HFFc6 (cell line): Measurements from ENCODE around the gene SETBP1. TPM values are rescaled to one million over a fixed set of nuclear protein-coding genes. Genes with fewer than 3 reads are reported as not detected.

ENCODE experiments used
- DNase-seq: peaks from one replicate; pipeline ENCODE4 v3.0.0-alpha.2; 2018
- H3K27ac Mint-ChIP-seq: 2 replicates; pipeline ENCODE4 v1.8.0; 2020; ENCODE audit warnings: mild to moderate bottlenecking, mixed read lengths
- H3K27me3 Mint-ChIP-seq: 2 replicates; pipeline ENCODE4 v1.8.0; 2021; ENCODE audit warnings: mild to moderate bottlenecking, moderate library complexity, mixed read lengths; ENCODE audit not compliant: insufficient read depth
- H3K36me3 Mint-ChIP-seq: 2 replicates; pipeline ENCODE4 v1.8.0; 2021; ENCODE audit warnings: low read depth, mixed read lengths
- H3K4me1 Mint-ChIP-seq: 2 replicates; pipeline ENCODE4 v1.8.0; 2020; ENCODE audit warnings: low read depth, mixed read lengths
- H3K4me3 Mint-ChIP-seq: 2 replicates; pipeline ENCODE4 v1.8.0; 2020; ENCODE audit warnings: mild to moderate bottlenecking, moderate library complexity, mixed read lengths
- H3K9me3 Mint-ChIP-seq: 2 replicates; pipeline ENCODE4 v1.8.0; 2020; ENCODE audit warnings: mild to moderate bottlenecking, mixed read lengths
- CTCF ChIP-seq: fragments of 200-600 bp; sonication (generic); IDR thresholded peaks from 2 replicates; pipeline ENCODE4 v1.5.0; 2021; ENCODE audit warnings: antibody characterized with exemption, mild to moderate bottlenecking
- total RNA-seq, 6 experiments: library from RNA; stranded (reverse); fragmentation: NEBNext Ultra II Directional; extraction: Animal tissue kit (Norgen Biotek cat#: 25700); gene quantifications; 2 replicates in 1 of 6; 3 replicates in 5 of 6; pipeline ENCODE4 v1.2.3, GENCODE V29; 2021

The SETBP1 gene
- total RNA-seq, 6 experiments from 2014 or later, result 0.03 to 0.40 (median 0.09) TPM

- no peaks in the 10 kb centered on the region; the same call in 1 of the 2 replicates for H3K9me3 Mint-ChIP-seq
- peaks cover 9% of the 10 kb centered on the region; the same call in 1 of the 2 replicates for H3K27me3 Mint-ChIP-seq
- no peak for DNase-seq
- H3K36me3 Mint-ChIP-seq, result no peaks in the 10 kb centered on the region
- H3K4me1 Mint-ChIP-seq, result no peaks in the 10 kb centered on the region
- H3K27ac Mint-ChIP-seq, result no peak overlapping the region
- TF ChIP-seq CTCF, result no peak
- H3K4me3 Mint-ChIP-seq, result no peak overlapping the region
Observed at GRCh38 chr18:44942073-44942472, 261.4 kb downstream of the SETBP1 start.

GRCh38 chr18:44943311-44943881, 262.7 kb downstream of the SETBP1 start:
- TF ChIP-seq CTCF, result no peak
- Mint-ChIP-seq H3K9me3 (no peaks in the 10 kb centered on the region; the same call in 1 of the 2 replicates), H3K27me3 (peaks cover 5% of the 10 kb centered on the region; the same call in 1 of the 2 replicates), H3K4me1 (no peaks in the 10 kb centered on the region), H3K4me3 (no peak overlapping the region), H3K36me3 (no peaks in the 10 kb centered on the region), H3K27ac (no peak overlapping the region)
- no peak for DNase-seq

GRCh38 chr18:44944461-44944860, 263.8 kb downstream of the SETBP1 start:
- Mint-ChIP-seq H3K27ac (no peak overlapping the region), H3K36me3 (no peaks in the 10 kb centered on the region), H3K27me3 (no peaks in the 10 kb centered on the region; the same call in 1 of the 2 replicates), H3K4me1 (no peaks in the 10 kb centered on the region), H3K9me3 (no peaks in the 10 kb centered on the region; the same call in 1 of the 2 replicates), H3K4me3 (no peak overlapping the region)
- no peak for TF ChIP-seq CTCF
- no peak for DNase-seq

GRCh38 chr18:44945888-44946401, 265.3 kb downstream of the SETBP1 start:
- no peaks in the 10 kb centered on the region for H3K36me3 Mint-ChIP-seq
- no peak overlapping the region for H3K27ac Mint-ChIP-seq
- no peaks in the 10 kb centered on the region for H3K27me3 Mint-ChIP-seq
- TF ChIP-seq CTCF, result no peak
- no peaks in the 10 kb centered on the region for H3K4me1 Mint-ChIP-seq
- DNase-seq, result no peak
- H3K4me3 Mint-ChIP-seq, result no peak overlapping the region
- H3K9me3 Mint-ChIP-seq, result peaks cover 14% of the 10 kb centered on the region

GRCh38 chr18:44946529-44947113, 265.9 kb downstream of the SETBP1 start:
- H3K4me3 Mint-ChIP-seq, result no peak overlapping the region
- no peaks in the 10 kb centered on the region for H3K36me3 Mint-ChIP-seq
- TF ChIP-seq CTCF, result no peak
- peaks cover 19% of the 10 kb centered on the region for H3K9me3 Mint-ChIP-seq
- H3K27ac Mint-ChIP-seq, result no peak overlapping the region
- no peak for DNase-seq
- no peaks in the 10 kb centered on the region for H3K4me1 Mint-ChIP-seq
- no peaks in the 10 kb centered on the region for H3K27me3 Mint-ChIP-seq
